Panc1 (cell line): ENCODE data around the gene NT5DC1. TPM values are rescaled to one million over a fixed set of nuclear protein-coding genes. Genes with fewer than 3 reads are reported as not detected.

Experiments used
- ATAC-seq: fragments of 200-7000 bp; cut with Tn5 transposase; 2 replicates; pipeline ENCODE4 v1.9.1; 2020; ENCODE audit warnings: mild to moderate bottlenecking, moderate library complexity
- BruUV-seq: library from RNA; stranded (reverse); fragments of 400-500 nt; replicated peaks from 2 replicates; lab custom pipeline; 2021; lab: Mats Ljungman, UMichigan
- CTCF ChIA-PET: fragments of 300-600 bp; sonication (Branson Sonifier 250); formaldehyde crosslinking; loops from one replicate; lab custom pipeline; 2022; ENCODE audit warnings: antibody characterized with exemption; lab: Charles Lee
- POLR2A ChIA-PET: fragments of 300-600 bp; sonication (Branson Sonifier 250); formaldehyde crosslinking; loops from one replicate; lab custom pipeline; 2022; ENCODE audit warnings: antibody characterized with exemption; lab: Charles Lee
- DNase-seq: peaks from one replicate; pipeline ENCODE4 v3.0.0-alpha.2; 2010; ENCODE audit warnings: low read depth, low spot score
- H3K27ac ChIP-seq: 2 replicates; pipeline ENCODE4 v1.5.1; 2011; ENCODE audit warnings: mild to moderate bottlenecking, low read length, inconsistent platforms
- H3K27me3 ChIP-seq: fragments of 200-500 bp; sonication (Bioruptor generic); 2 replicates; pipeline ENCODE4 v1.6.0; 2014; ENCODE audit warnings: low read length, inconsistent platforms; ENCODE audit not compliant: control insufficient read depth, insufficient read depth
- H3K36me3 ChIP-seq: fragments of 200-500 bp; sonication (Bioruptor generic); 2 replicates; pipeline ENCODE4 v1.5.1; 2014; ENCODE audit warnings: inconsistent platforms, mild to moderate bottlenecking, low read length, moderate library complexity; ENCODE audit not compliant: control insufficient read depth, insufficient read depth
- H3K4me1 ChIP-seq: 2 replicates; pipeline ENCODE4 v1.5.1; 2011; ENCODE audit warnings: inconsistent platforms, mild to moderate bottlenecking, low read length, moderate library complexity; ENCODE audit not compliant: control insufficient read depth, insufficient read depth
- H3K4me3 ChIP-seq, 2 experiments: 2 replicates each; pipeline ENCODE4 v1.5.1; 2011 to 2012; ENCODE audit warnings: low read depth in 2 of 2, low read length in 2 of 2, mild to moderate bottlenecking in 2 of 2, inconsistent platforms in 1 of 2, moderate library complexity in 1 of 2
- H3K9me3 ChIP-seq: fragments of 200-500 bp; sonication (Bioruptor generic); 2 replicates; pipeline ENCODE4 v1.5.1; 2014; ENCODE audit warnings: low read depth, mild to moderate bottlenecking, inconsistent platforms, low read length, moderate library complexity; ENCODE audit not compliant: control insufficient read depth, insufficient read depth
- POLR2AphosphoS5 ChIP-seq: IDR thresholded peaks from 2 replicates; pipeline ENCODE4 v1.6.1; 2012; ENCODE audit warnings: mild to moderate bottlenecking, low read depth, low read length, moderate library complexity
- SIN3A ChIP-seq: IDR thresholded peaks from 2 replicates; pipeline ENCODE4 v1.6.1; 2012; ENCODE audit warnings: low read depth, mild to moderate bottlenecking, low read length, moderate library complexity, borderline replicate concordance; ENCODE audit not compliant: insufficient read depth
- TCF7L2 ChIP-seq: IDR thresholded peaks from 2 replicates; pipeline ENCODE4 v1.6.1; 2011; ENCODE audit warnings: mild to moderate bottlenecking, low read depth, low read length, inconsistent platforms
- in situ Hi-C: cut with HindIII; loops from 2 replicates; pipeline ENCODE4 v1.10.0; 2016; ENCODE audit warnings: low sequenced_read_pairs, low pct_unique_long_range_greater_than_20kb
- intact Hi-C: fragments of 100-400 bp; cut with micrococcal nuclease; formaldehyde crosslinking; loops from one replicate; pipeline ENCODE4 v1.10.0; 2022; ENCODE audit not compliant: unreplicated experiment
- total RNA-seq: library from RNA; stranded (reverse); gene quantifications from one replicate; pipeline ENCODE4 v1.2.1, GENCODE V29; 2021; ENCODE audit not compliant: unreplicated experiment
- TF ChIP-seq, protein P1 (sequence below), 2 experiments: IDR thresholded peaks; 2 replicates each; pipeline ENCODE4 v1.6.1; 2011 to 2012; ENCODE audit warnings: low read depth in 2 of 2, control low read depth in 1 of 2, low read length in 1 of 2, mild to moderate bottlenecking in 1 of 2, moderate library complexity in 1 of 2; ENCODE audit not compliant: insufficient read depth in 1 of 2
- TF ChIP-seq, protein P2 (sequence below): fragments of 450-650 bp; IDR thresholded peaks from 2 replicates; pipeline ENCODE4 v1.5.1; 2017; ENCODE audit warnings: mild to moderate bottlenecking

Gene NT5DC1
- total RNA-seq, 1 experiment from 2014 or later = 79.1 TPM

DNA sequence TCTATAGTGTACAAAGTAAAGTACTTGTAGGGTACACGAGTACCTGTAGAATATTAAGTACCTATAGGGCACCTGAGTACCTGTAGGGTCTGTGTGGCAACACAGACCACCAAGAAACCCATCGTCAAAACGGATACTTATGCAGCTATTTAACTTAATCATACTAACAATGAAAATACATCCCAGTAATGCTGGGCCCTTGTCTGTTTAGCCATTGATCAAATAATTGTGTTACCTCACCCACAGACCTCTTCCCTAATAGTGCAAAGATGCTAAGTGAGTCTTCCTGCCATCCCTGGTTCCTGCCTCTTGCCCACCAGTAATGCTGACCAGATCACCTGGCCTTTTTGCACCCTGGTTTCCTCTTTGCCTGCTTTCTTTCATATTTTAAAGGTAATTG is 32.8 kb downstream of the NT5DC1 start:
- Histone ChIP-seq H3K4me3 (no peak overlapping the region), H3K4me1 (no peaks in the 10 kb centered on the region), H3K36me3 (no peaks in the 10 kb centered on the region; the same call in 1 of the 2 replicates), H3K27me3 (no peaks in the 10 kb centered on the region), H3K27ac (no peak overlapping the region), H3K9me3 (no peaks in the 10 kb centered on the region)
- TF ChIP-seq TCF7L2 (no peak), POLR2AphosphoS5 (no peak), SIN3A (no peak)
- TF ChIP-seq, protein P1, sequence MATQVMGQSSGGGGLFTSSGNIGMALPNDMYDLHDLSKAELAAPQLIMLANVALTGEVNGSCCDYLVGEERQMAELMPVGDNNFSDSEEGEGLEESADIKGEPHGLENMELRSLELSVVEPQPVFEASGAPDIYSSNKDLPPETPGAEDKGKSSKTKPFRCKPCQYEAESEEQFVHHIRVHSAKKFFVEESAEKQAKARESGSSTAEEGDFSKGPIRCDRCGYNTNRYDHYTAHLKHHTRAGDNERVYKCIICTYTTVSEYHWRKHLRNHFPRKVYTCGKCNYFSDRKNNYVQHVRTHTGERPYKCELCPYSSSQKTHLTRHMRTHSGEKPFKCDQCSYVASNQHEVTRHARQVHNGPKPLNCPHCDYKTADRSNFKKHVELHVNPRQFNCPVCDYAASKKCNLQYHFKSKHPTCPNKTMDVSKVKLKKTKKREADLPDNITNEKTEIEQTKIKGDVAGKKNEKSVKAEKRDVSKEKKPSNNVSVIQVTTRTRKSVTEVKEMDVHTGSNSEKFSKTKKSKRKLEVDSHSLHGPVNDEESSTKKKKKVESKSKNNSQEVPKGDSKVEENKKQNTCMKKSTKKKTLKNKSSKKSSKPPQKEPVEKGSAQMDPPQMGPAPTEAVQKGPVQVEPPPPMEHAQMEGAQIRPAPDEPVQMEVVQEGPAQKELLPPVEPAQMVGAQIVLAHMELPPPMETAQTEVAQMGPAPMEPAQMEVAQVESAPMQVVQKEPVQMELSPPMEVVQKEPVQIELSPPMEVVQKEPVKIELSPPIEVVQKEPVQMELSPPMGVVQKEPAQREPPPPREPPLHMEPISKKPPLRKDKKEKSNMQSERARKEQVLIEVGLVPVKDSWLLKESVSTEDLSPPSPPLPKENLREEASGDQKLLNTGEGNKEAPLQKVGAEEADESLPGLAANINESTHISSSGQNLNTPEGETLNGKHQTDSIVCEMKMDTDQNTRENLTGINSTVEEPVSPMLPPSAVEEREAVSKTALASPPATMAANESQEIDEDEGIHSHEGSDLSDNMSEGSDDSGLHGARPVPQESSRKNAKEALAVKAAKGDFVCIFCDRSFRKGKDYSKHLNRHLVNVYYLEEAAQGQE (IDR thresholded peaks at IDR 0.05; ENCODE audit: insufficient read depth in 1 of 2, low read depth in 2 of 2, low read length in 1 of 2) = no peak
- TF ChIP-seq, protein P2, sequence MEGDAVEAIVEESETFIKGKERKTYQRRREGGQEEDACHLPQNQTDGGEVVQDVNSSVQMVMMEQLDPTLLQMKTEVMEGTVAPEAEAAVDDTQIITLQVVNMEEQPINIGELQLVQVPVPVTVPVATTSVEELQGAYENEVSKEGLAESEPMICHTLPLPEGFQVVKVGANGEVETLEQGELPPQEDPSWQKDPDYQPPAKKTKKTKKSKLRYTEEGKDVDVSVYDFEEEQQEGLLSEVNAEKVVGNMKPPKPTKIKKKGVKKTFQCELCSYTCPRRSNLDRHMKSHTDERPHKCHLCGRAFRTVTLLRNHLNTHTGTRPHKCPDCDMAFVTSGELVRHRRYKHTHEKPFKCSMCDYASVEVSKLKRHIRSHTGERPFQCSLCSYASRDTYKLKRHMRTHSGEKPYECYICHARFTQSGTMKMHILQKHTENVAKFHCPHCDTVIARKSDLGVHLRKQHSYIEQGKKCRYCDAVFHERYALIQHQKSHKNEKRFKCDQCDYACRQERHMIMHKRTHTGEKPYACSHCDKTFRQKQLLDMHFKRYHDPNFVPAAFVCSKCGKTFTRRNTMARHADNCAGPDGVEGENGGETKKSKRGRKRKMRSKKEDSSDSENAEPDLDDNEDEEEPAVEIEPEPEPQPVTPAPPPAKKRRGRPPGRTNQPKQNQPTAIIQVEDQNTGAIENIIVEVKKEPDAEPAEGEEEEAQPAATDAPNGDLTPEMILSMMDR = no peak
- CTCF ChIA-PET = no interaction called here
- DNase-seq = no peak
- no TSS peak for BruUV-seq
- POLR2A ChIA-PET = no interaction called here
- no peak for ATAC-seq
- intact Hi-C loops = no loop called here
- in situ Hi-C loops = no loop called here

DNA sequence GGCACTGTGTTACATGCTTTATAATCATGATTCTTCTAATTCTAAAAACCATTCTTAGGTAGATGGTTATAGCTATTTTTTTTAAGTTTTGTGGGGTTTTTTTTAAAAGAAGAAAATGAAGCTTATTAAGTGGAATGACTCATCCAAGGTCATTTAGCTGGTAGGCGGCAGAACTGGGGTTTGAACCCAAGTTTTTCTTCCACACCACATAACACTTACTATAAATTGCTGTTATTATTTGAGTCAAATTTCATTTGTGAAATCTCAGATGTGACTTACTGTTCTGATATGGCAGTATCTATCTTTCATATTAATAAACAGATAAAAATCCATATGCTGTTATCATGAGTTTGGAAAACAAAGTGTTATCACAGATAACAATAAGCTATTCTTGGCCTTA is 35.7 kb downstream of the NT5DC1 start:
- no peaks in the 10 kb centered on the region for H3K27me3 ChIP-seq
- no peaks in the 10 kb centered on the region for H3K4me1 ChIP-seq
- intact Hi-C loops = no loop called here
- ATAC-seq = no peak
- H3K27ac ChIP-seq = no peak overlapping the region
- H3K4me3 ChIP-seq = no peak overlapping the region
- no peaks in the 10 kb centered on the region; the same call in 1 of the 2 replicates for H3K36me3 ChIP-seq
- ChIA-PET CTCF (interaction anchor here (0.6 kb wide), 1 partner anchor 8 kb away, joined by 4 read pairs; no protein-coding TSS in a partner anchor), POLR2A (no interaction called here)
- BruUV-seq = no TSS peak
- in situ Hi-C loops = no loop called here
- TF ChIP-seq POLR2AphosphoS5 = no peak
- no peak for TF ChIP-seq TCF7L2
- no peak for TF ChIP-seq SIN3A
- TF ChIP-seq, protein P1 (IDR thresholded peaks at IDR 0.05; ENCODE audit: insufficient read depth in 1 of 2, low read depth in 2 of 2, low read length in 1 of 2) = no peak
- TF ChIP-seq, protein P2 = no peak
- H3K9me3 ChIP-seq = no peaks in the 10 kb centered on the region
- DNase-seq = no peak
